Measurements from ENCODE around the gene C1QL1. TPM values are rescaled to one million over a fixed set of nuclear protein-coding genes. Genes with fewer than 3 reads are reported as not detected.

Gene C1QL1
- polyA plus RNA-seq, 1 donor from 2014 or later = 0.19 TPM

DNA sequence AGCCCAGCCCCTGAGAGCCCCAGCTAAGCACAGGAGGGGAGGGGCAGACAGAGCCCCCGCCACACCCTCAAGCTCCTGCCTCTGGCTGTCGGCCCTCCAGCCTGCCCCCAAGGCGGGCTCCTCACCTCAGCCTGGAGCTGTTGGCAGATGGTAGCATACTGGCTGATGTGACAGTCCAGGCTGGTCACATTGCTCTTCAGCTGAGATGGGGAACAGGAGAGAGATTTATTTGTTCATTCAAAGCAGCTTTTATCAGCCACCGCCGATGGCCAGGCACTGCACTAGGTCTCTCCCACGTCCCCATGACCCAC is 35.4 kb downstream of the C1QL1 start:
- peaks cover 5% of the 10 kb centered on the region for H3K79me2 ChIP-seq (replicated peaks; ENCODE audit: insufficient read depth, low read length)
- H3K9me3 ChIP-seq (ENCODE audit: low read length) = no peaks in the 10 kb centered on the region
- H3K9ac ChIP-seq (ENCODE audit: low read length) = no peak overlapping the region
- H3K4me3 ChIP-seq (ENCODE audit: low read length) = no peak overlapping the region
- TF ChIP-seq MXI1 (conservative IDR thresholded peaks at IDR 0.05; ENCODE audit: poor library complexity, severe bottlenecking) = no peak
- TF ChIP-seq, protein P1, sequence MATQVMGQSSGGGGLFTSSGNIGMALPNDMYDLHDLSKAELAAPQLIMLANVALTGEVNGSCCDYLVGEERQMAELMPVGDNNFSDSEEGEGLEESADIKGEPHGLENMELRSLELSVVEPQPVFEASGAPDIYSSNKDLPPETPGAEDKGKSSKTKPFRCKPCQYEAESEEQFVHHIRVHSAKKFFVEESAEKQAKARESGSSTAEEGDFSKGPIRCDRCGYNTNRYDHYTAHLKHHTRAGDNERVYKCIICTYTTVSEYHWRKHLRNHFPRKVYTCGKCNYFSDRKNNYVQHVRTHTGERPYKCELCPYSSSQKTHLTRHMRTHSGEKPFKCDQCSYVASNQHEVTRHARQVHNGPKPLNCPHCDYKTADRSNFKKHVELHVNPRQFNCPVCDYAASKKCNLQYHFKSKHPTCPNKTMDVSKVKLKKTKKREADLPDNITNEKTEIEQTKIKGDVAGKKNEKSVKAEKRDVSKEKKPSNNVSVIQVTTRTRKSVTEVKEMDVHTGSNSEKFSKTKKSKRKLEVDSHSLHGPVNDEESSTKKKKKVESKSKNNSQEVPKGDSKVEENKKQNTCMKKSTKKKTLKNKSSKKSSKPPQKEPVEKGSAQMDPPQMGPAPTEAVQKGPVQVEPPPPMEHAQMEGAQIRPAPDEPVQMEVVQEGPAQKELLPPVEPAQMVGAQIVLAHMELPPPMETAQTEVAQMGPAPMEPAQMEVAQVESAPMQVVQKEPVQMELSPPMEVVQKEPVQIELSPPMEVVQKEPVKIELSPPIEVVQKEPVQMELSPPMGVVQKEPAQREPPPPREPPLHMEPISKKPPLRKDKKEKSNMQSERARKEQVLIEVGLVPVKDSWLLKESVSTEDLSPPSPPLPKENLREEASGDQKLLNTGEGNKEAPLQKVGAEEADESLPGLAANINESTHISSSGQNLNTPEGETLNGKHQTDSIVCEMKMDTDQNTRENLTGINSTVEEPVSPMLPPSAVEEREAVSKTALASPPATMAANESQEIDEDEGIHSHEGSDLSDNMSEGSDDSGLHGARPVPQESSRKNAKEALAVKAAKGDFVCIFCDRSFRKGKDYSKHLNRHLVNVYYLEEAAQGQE (IDR thresholded peaks at IDR 0.05; ENCODE audit: borderline replicate concordance) = no peak
- TF ChIP-seq TAF1 (IDR thresholded peaks at IDR 0.05; ENCODE audit: low read depth) = no peak
- no peak for TF ChIP-seq RAD21 (conservative IDR thresholded peaks at IDR 0.05)
- TF ChIP-seq EZH2 (IDR thresholded peaks at IDR 0.05; ENCODE audit: borderline replicate concordance, insufficient read depth, low read length, poor library complexity, severe bottlenecking) = no peak
- no peak for TF ChIP-seq EP300 (conservative IDR thresholded peaks at IDR 0.05; ENCODE audit: poor library complexity, severe bottlenecking)
- TF ChIP-seq SMC3 (conservative IDR thresholded peaks at IDR 0.05; ENCODE audit: poor library complexity) = no peak
- TF ChIP-seq POLR2AphosphoS5 (IDR thresholded peaks at IDR 0.05) = no peak
- TF ChIP-seq, protein P2, sequence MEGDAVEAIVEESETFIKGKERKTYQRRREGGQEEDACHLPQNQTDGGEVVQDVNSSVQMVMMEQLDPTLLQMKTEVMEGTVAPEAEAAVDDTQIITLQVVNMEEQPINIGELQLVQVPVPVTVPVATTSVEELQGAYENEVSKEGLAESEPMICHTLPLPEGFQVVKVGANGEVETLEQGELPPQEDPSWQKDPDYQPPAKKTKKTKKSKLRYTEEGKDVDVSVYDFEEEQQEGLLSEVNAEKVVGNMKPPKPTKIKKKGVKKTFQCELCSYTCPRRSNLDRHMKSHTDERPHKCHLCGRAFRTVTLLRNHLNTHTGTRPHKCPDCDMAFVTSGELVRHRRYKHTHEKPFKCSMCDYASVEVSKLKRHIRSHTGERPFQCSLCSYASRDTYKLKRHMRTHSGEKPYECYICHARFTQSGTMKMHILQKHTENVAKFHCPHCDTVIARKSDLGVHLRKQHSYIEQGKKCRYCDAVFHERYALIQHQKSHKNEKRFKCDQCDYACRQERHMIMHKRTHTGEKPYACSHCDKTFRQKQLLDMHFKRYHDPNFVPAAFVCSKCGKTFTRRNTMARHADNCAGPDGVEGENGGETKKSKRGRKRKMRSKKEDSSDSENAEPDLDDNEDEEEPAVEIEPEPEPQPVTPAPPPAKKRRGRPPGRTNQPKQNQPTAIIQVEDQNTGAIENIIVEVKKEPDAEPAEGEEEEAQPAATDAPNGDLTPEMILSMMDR (IDR thresholded peaks at IDR 0.05; ENCODE audit: poor library complexity, severe bottlenecking) = no peak
- no peak overlapping the region for H2AFZ ChIP-seq (ENCODE audit: low read depth, low read length)
- H3K9me2 ChIP-seq (ENCODE audit: insufficient read depth, low read length) = no peaks in the 10 kb centered on the region
- H3K27ac ChIP-seq (ENCODE audit: low read length) = no peak overlapping the region
- no peak overlapping the region for H3K4me2 ChIP-seq (ENCODE audit: low read length)
- no peaks in the 10 kb centered on the region for H4K20me1 ChIP-seq (ENCODE audit: insufficient read depth)
- no peaks in the 10 kb centered on the region for H3K27me3 ChIP-seq (ENCODE audit: insufficient read depth, low read depth, low read length)
- no peaks in the 10 kb centered on the region for H3K36me3 ChIP-seq (ENCODE audit: insufficient read depth, low read length)
- no peaks in the 10 kb centered on the region for H3F3A ChIP-seq (ENCODE audit: insufficient read depth, low read length, poor library complexity, severe bottlenecking)

GRCh38 chr17:44932096-44932786 is 35.9 kb downstream of the C1QL1 start:
- no peak overlapping the region for H3K4me3 ChIP-seq (ENCODE audit: low read length)
- H3K4me2 ChIP-seq (ENCODE audit: low read length) = no peak overlapping the region
- no peak overlapping the region for H3K27ac ChIP-seq (ENCODE audit: low read length)
- H4K20me1 ChIP-seq (ENCODE audit: insufficient read depth) = no peaks in the 10 kb centered on the region
- H3K9ac ChIP-seq (ENCODE audit: low read length) = no peak overlapping the region
- no peaks in the 10 kb centered on the region for H3K9me3 ChIP-seq (ENCODE audit: low read length)
- H3K27me3 ChIP-seq (ENCODE audit: insufficient read depth, low read depth, low read length) = no peaks in the 10 kb centered on the region
- no peaks in the 10 kb centered on the region for H3F3A ChIP-seq (ENCODE audit: insufficient read depth, low read length, poor library complexity, severe bottlenecking)
- TF ChIP-seq SMC3 (conservative IDR thresholded peaks at IDR 0.05; ENCODE audit: poor library complexity) = no peak
- TF ChIP-seq POLR2AphosphoS5 (IDR thresholded peaks at IDR 0.05) = no peak
- TF ChIP-seq RAD21 (conservative IDR thresholded peaks at IDR 0.05) = no peak
- TF ChIP-seq EZH2 (IDR thresholded peaks at IDR 0.05; ENCODE audit: borderline replicate concordance, insufficient read depth, low read length, poor library complexity, severe bottlenecking) = no peak
- TF ChIP-seq MXI1 (conservative IDR thresholded peaks at IDR 0.05; ENCODE audit: poor library complexity, severe bottlenecking) = no peak
- TF ChIP-seq, protein P1 (IDR thresholded peaks at IDR 0.05; ENCODE audit: borderline replicate concordance) = no peak
- H3K36me3 ChIP-seq (ENCODE audit: insufficient read depth, low read length) = no peaks in the 10 kb centered on the region
- peaks cover under 1% of the 10 kb centered on the region for H3K79me2 ChIP-seq (replicated peaks; ENCODE audit: insufficient read depth, low read length)
- no peaks in the 10 kb centered on the region for H3K9me2 ChIP-seq (ENCODE audit: insufficient read depth, low read length)
- no peak overlapping the region for H2AFZ ChIP-seq (ENCODE audit: low read depth, low read length)

All from neural cell (in vitro differentiated cells).